Thyroid gland (tissue), 4 donors: ENCODE measurements around the gene TUBA4A. TPM values are rescaled to one million over a fixed set of nuclear protein-coding genes. Genes with fewer than 3 reads are reported as not detected.
"Not testable (repeated sequence)": the region's sequence is repeated elsewhere in the genome, so short reads cannot be mapped to it uniquely, and the experiment has no call there.

Experiments
- DNase-seq, 2 donors: peaks; one replicate each; pipeline ENCODE4 v3.0.0-alpha.2; 2019
- H3K27ac ChIP-seq, 3 donors: fragments of 200-600 bp; sonication (generic); 1 replicate in 2 of 3; 2 replicates in 1 of 3; pipeline ENCODE4 v1.5.1; 2016 to 2019; ENCODE audit warnings: mild to moderate bottlenecking in 1 of 3, moderate library complexity in 1 of 3
- H3K27me3 ChIP-seq: fragments of 200-600 bp; sonication (generic); one replicate; pipeline ENCODE4 v1.5.1; 2019
- H3K36me3 ChIP-seq, 2 donors: fragments of 200-600 bp; sonication (generic); one replicate each; pipeline ENCODE4 v1.5.1; 2016 to 2019
- H3K4me1 ChIP-seq, 2 donors: fragments of 200-600 bp; sonication (generic); one replicate each; pipeline ENCODE4 v1.5.1; 2017 to 2019
- H3K4me3 ChIP-seq, 3 donors: fragments of 200-600 bp; sonication (generic); replicated peaks in 1 of 3; 1 replicate in 2 of 3; 2 replicates in 1 of 3; pipeline ENCODE4 v1.5.1; 2016; ENCODE audit warnings: mild to moderate bottlenecking in 1 of 3
- H3K9me3 ChIP-seq: fragments of 200-600 bp; sonication (generic); one replicate; pipeline ENCODE4 v1.5.1; 2017
- POLR2A ChIP-seq, 2 donors: fragments of 450-650 bp; IDR thresholded peaks; one replicate each; pipeline ENCODE4 v1.6.1; 2017; ENCODE audit warnings: antibody characterized with exemption in 2 of 2, mild to moderate bottlenecking in 2 of 2, moderate library complexity in 1 of 2
- WGBS, 2 donors: methylation state at CpG; one replicate each; pipeline ENCODE4 v1.1.5; 2017; 5-methylcytosine and 5-hydroxymethylcytosine counted together
- intact Hi-C: fragments of 100-400 bp; cut with DNase I; formaldehyde crosslinking; loops from one replicate; pipeline ENCODE4 v1.15.1; 2023
- microRNA counts, 2 donors: library from miRNA; unstranded; fragments of <30 nt; microRNA quantifications; one replicate each; lab custom pipeline; 2016 to 2017
- microRNA-seq: library from miRNA; unstranded; fragments of <30 nt; microRNA quantifications from one replicate; pipeline ENCODE4, GENCODE V29; 2016
- small RNA-seq: library from RNA; depleted of rRNA; stranded (forward); fragments of <200 nt; gene quantifications from one replicate; pipeline ENCODE3, GENCODE V24; 2016
- total RNA-seq, 4 donors: library from RNA; depleted of rRNA; stranded (reverse); fragments of >200 nt; gene quantifications; one replicate each; pipeline ENCODE4 v1.2.3, GENCODE V29; 2016
- TF ChIP-seq, protein P1 (sequence below), 6 experiments: fragments of 200-600 bp in 3 of 6; fragments of 450-650 bp in 3 of 6; sonication (generic) in 3 of 6; IDR thresholded peaks; one replicate each; pipeline ENCODE4 v1.5.1; 2016 to 2019; ENCODE audit warnings: antibody characterized with exemption in 6 of 6, mild to moderate bottlenecking in 2 of 6, inconsistent platforms in 1 of 6, moderate library complexity in 1 of 6

TUBA4A gene
- total RNA-seq, 4 donors from 2014 or later: 21.0 to 72.4 (median 34.8) TPM

DNA sequence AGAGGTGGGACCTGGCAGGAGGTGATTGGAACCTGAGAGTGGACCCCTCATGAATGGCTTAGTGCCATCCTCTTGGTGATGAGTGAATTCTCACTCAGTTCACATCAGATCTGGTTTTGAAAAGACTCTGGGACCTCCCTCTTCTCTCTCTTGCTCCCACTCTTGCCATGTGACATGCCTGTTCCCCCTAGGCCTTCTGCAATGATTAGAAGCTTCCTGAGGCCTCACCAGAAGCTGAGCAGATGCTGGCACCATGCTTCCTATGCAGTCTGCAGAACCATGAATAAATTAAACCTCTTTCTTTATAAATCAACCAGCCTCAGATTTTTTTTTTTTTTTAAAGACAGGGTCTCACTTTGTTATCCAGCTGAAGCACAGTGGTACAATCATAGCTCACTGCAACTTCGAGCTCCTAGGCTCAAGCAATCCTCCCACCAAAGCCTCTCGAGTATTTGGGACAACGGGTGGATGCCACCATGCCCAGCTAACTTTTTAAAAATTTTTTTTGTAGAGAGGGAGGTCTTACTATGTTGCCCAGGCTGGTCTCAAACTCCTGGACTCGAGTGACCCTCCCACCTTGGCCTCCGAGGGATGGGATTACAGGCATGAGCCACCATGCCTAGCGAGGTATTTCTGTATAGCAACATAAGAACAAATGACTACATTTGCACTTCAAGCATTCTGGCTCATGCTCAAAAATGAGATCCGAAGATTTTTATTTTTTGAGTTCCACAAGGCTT lies 49.1 kb downstream of the TUBA4A start:
- peaks cover 17 to 27% of the 10 kb centered on the region in 2 donors for H3K4me1 ChIP-seq
- no peak for TF ChIP-seq POLR2A (IDR thresholded peaks at IDR 0.05)
- TF ChIP-seq, protein P1, sequence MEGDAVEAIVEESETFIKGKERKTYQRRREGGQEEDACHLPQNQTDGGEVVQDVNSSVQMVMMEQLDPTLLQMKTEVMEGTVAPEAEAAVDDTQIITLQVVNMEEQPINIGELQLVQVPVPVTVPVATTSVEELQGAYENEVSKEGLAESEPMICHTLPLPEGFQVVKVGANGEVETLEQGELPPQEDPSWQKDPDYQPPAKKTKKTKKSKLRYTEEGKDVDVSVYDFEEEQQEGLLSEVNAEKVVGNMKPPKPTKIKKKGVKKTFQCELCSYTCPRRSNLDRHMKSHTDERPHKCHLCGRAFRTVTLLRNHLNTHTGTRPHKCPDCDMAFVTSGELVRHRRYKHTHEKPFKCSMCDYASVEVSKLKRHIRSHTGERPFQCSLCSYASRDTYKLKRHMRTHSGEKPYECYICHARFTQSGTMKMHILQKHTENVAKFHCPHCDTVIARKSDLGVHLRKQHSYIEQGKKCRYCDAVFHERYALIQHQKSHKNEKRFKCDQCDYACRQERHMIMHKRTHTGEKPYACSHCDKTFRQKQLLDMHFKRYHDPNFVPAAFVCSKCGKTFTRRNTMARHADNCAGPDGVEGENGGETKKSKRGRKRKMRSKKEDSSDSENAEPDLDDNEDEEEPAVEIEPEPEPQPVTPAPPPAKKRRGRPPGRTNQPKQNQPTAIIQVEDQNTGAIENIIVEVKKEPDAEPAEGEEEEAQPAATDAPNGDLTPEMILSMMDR (IDR thresholded peaks at IDR 0.05): no peak
- H3K36me3 ChIP-seq: peaks cover 0 to 13% of the 10 kb centered on the region in 2 donors
- H3K9me3 ChIP-seq: no peaks in the 10 kb centered on the region
- H3K27ac ChIP-seq: no peak overlapping the region
- DNase-seq: no peak
- no peaks in the 10 kb centered on the region for H3K27me3 ChIP-seq
- intact Hi-C loops: no loop called here
- no peak overlapping the region for H3K4me3 ChIP-seq
- 91 to 93% methylated on average over 7 of the region's 7 CpGs for WGBS, 2 donors

DNA sequence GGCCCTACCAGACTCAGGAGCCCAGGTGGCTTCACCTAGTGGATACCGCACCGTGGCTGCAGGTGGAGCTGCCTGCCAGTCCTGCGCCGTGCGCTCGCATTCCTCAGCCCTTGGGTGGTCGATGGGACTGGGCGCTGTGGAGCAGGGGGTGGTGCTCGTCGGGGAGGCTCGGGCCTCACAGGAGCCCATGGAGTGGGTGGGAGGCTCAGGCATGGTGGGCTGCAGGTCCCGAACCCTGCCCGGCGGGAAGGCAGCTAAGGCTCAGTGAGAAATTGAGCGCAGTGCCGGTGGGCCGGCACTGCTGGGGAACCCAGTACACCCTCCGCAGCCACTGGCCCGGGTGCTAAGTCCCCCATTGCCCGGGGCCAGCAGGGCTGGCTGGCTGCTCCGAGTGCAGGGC lies 52.4 kb downstream of the TUBA4A start:
- H3K27ac ChIP-seq, H3K36me3 ChIP-seq, DNase-seq, intact Hi-C loops, H3K9me3 ChIP-seq, H3K27me3 ChIP-seq, H3K4me3 ChIP-seq, H3K4me1 ChIP-seq: not testable (repeated sequence)
- 75 to 88% methylated on average over 4 to 13 of the region's 21 CpGs for WGBS, 2 donors

DNA sequence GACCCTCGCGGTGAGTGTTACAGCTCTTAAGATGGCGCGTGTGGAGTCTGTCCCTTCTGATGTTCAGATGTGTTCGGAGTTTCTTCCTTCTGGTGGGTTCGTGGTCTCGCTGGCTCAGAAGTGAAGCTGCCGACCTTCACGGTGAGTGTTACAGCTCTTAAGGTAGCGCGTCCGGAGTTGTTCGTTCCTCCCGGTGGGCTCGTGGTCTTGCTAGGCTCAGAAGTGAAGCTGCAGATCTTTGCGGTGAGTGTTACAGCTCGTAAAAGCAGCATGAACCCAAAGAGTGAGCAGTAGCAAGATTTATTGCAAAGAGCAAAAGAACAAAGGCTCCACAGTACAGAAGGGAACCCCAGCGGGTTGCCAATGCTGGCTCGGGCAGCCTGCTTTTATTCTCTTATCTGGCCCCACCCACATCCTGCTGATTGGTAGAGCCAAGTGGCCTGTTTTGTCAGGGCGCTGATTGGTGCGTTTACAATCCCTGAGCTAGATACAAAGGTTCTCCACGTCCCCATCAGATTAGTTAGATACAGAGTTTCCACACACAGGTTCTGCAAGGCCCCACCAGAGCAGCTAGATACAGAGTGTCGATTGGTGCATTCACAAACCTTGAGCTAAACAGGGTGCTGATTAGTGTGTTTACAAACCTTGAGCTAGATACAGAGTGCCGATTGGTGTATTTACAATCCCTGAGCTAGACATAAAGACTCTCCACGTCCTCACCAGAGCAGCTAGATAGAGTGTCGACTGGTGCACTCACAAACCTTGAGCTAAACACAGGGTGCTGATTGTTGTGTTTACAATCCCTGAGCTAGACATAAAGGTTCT lies 53.0 kb downstream of the TUBA4A start:
- intact Hi-C loops, H3K9me3 ChIP-seq, H3K27me3 ChIP-seq, H3K4me3 ChIP-seq, DNase-seq, H3K36me3 ChIP-seq, H3K27ac ChIP-seq, H3K4me1 ChIP-seq: not testable (repeated sequence)
- WGBS, 2 donors: 86 to 91% methylated on average over 23 to 26 of the region's 26 CpGs

MicroRNAs encoded within 50 kb of the gene (microRNA counts, 767-probe panel; counts per million panel counts)
- 0 counts per million in 2 donors for microRNA hsa-miR-153 (lab: Ali Mortazavi, UCI)

Small RNA genes lying within 50 kb of the gene (microRNA-seq; reads per million reads assigned to microRNA genes)
- gene MIR153-1: not detected

Small RNA genes lying within 50 kb of the gene (small RNA-seq; reads per million reads assigned to genes)
- not detected for gene MIR153-1

Other genes starting within 250 kb of the TUBA4A start
- 1 to 10 TPM in 1 of 4 donors, under 1 TPM in 2, not detected in 1; under 0.01 to 1.3 (median 0.78) TPM for gene CFAP65, start 212.4 kb downstream of the TUBA4A start, total RNA-seq
- under 1 TPM in 1 of 4 donors, not detected in 3; 0.34 TPM for gene IHH, start 193.0 kb downstream of the TUBA4A start, total RNA-seq
- 10 to 100 TPM in 3 of 4 donors, 1 to 10 TPM in 1; 8.6 to 13.8 (median 11.9) TPM for gene NHEJ1, start 93.1 kb downstream of the TUBA4A start, total RNA-seq
- 1 to 10 TPM; 1.1 to 3.9 (median 3.4) TPM for gene SLC23A3, start 83.9 kb downstream of the TUBA4A start, total RNA-seq
- gene CNPPD1, start 77.0 kb downstream of the TUBA4A start, total RNA-seq: 100 to 1,000 TPM in 1 of 4 donors, 10 to 100 TPM in 3; 48.2 to 115 (median 65.0) TPM
- gene RETREG2, start 75.6 kb downstream of the TUBA4A start, total RNA-seq: 100 to 1,000 TPM in 2 of 4 donors, 10 to 100 TPM in 2; 82.3 to 122 (median 100) TPM
- 100 to 1,000 TPM in 2 of 4 donors, 10 to 100 TPM in 2; 78.7 to 131 (median 92.0) TPM for gene ZFAND2B, start 47.1 kb downstream of the TUBA4A start, total RNA-seq
- gene ABCB6, start 35.0 kb downstream of the TUBA4A start, total RNA-seq: 10 to 100 TPM; 29.6 to 96.8 (median 63.6) TPM
- gene ATG9A, start 24.3 kb downstream of the TUBA4A start, total RNA-seq: 10 to 100 TPM; 48.8 to 59.3 (median 54.6) TPM
- 10 to 100 TPM; 38.1 to 66.4 (median 45.5) TPM for gene ANKZF1, start 24.1 kb downstream of the TUBA4A start, total RNA-seq
- 10 to 100 TPM; 12.9 to 24.6 (median 14.9) TPM for gene GLB1L, start 8.5 kb downstream of the TUBA4A start, total RNA-seq
- 10 to 100 TPM; 19.5 to 33.0 (median 24.9) TPM for gene STK16, start 8.4 kb downstream of the TUBA4A start, total RNA-seq
- not detected for gene TUBA4B, start 675 bp downstream of the TUBA4A start, total RNA-seq
- 100 to 1,000 TPM in 3 of 4 donors, 10 to 100 TPM in 1; 79.0 to 127 (median 116) TPM for gene DNAJB2, start 25.4 kb upstream of the TUBA4A start, total RNA-seq
- gene PTPRN, start 55.5 kb upstream of the TUBA4A start, total RNA-seq: 1 to 10 TPM in 3 of 4 donors, not detected in 1; 1.9 to 4.6 (median 4.4) TPM
- gene RESP18, start 78.8 kb upstream of the TUBA4A start, total RNA-seq: not detected
- 10 to 100 TPM; 35.9 to 49.5 (median 41.6) TPM for gene DNPEP, start 134.0 kb upstream of the TUBA4A start, total RNA-seq
- 10 to 100 TPM; 26.7 to 54.4 (median 28.7) TPM for gene DES, start 164.5 kb upstream of the TUBA4A start, total RNA-seq
- gene SPEG, start 180.9 kb upstream of the TUBA4A start, total RNA-seq: 1 to 10 TPM; 1.9 to 3.5 (median 3.3) TPM
- 10 to 100 TPM; 26.5 to 50.6 (median 42.6) TPM for gene GMPPA, start 245.0 kb upstream of the TUBA4A start, total RNA-seq